AML-193 (cell line): Measurements from ENCODE around the gene CACNG4.
"Not testable (repeated sequence)": the region's sequence is repeated elsewhere in the genome, so short reads cannot be mapped to it uniquely, and the experiment has no call there.

Source experiments
- DNase-seq, 2 experiments: peaks; one replicate each; lab custom pipeline; 2025; lab: John Stamatoyannopoulos, UW

The CACNG4 gene

DNA sequence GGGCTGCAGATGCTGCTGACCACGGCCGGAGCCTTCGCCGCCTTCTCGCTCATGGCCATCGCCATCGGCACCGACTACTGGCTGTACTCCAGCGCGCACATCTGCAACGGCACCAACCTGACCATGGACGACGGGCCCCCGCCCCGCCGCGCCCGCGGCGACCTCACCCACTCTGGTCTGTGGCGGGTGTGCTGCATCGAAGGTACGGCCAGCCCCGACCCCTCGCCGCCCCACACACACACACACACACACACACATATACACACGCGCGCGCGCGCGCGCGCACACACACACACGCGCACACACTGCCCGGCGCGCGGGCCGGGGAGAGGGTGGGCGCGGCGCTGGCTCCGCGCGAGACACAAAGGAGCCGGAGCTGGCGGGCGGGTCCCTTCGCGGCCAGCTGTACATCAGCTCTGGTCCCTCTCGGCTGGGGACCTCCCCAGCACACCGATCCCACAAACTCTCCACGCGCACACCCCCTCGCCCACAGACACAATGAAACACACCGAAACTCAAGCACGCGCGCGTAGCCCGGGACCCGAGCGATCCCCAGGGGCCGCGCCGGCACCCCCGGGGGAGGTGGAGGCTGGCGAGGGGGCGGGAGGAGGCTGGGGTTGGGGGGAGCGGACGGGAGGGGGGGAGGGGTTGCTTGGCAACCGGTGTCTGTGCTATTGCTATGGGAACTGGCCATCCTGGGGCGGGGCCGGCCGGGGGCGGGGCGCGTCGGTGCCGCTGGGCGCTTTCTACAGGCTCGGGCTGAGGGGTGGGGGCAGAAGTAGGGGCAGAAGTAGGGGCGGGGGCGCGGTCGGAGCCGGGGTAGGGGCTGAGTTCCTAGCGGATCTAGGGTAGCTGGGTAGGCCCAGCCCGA is 658 bp downstream of the CACNG4 start:
- DNase-seq = no peak

- no peak for DNase-seq
These were observed 1.3 kb downstream of the CACNG4 start for GRCh38 chr17:66965801-66966262.

GRCh38 chr17:66966298-66966697 is 1.8 kb downstream of the CACNG4 start:
- DNase-seq = no peak

DNA sequence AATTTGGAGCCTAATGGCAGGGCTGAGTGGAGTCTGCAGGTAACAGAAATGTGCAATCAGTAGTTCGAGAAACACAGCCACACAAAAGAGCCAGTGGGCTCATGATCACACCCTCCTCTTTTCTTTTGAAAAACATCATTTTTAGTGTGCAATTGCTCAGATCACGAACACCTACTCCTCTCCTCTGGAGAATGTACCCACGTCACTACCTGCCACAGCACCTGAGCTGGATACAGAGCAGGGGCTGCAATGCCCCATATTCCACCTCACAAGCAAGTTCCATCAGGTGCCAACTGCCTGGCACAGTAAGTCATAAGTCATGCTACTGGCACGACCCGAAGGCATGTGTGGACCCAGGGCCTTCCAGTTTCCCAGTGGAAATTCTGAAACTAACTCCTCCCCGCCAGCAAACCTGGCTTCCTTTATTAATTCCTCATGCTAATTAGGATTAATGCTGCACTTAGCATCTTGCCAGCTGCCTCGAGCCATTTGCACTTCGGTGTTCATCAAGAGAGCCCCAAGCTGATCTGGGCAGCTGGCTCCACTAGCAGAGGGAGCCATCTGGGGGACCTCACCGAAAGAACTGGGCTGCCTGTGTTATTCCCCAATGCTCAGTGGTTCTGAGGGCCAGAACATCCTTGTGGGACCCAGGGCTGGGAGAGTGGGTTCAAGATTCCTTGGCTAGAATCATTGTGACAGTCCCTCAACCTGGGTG is 2.4 kb downstream of the CACNG4 start:
- DNase-seq = no peak

- no peak for DNase-seq
These were observed 3.5 kb downstream of the CACNG4 start for GRCh38 chr17:66967837-66968543.

- DNase-seq = no peak
These were observed 4.4 kb downstream of the CACNG4 start for GRCh38 chr17:66968916-66969315.

GRCh38 chr17:66970140-66970539 is 5.6 kb downstream of the CACNG4 start:
- no peak for DNase-seq

GRCh38 chr17:66970797-66971196 is 6.3 kb downstream of the CACNG4 start:
- no peak for DNase-seq

DNA sequence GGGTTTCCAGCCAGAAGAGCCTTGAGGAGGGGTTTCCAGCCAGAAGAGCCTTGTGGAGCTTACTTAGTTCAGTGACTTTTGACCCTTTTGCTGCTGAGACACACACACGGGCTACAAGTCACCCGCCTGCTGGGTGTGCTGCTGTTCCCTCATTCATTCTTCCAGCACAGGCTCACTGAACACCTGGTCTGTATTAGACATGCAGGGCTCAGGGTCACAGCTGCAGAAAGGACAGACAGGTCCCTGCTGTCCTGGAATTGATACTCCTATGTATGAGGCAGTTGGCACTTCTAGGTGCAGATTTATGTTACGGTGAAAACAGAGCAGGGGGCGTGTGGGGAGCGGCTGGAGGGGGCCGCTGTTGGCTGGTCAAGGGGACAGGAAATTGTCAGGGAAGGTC is 6.8 kb downstream of the CACNG4 start:
- DNase-seq = no peak

DNA sequence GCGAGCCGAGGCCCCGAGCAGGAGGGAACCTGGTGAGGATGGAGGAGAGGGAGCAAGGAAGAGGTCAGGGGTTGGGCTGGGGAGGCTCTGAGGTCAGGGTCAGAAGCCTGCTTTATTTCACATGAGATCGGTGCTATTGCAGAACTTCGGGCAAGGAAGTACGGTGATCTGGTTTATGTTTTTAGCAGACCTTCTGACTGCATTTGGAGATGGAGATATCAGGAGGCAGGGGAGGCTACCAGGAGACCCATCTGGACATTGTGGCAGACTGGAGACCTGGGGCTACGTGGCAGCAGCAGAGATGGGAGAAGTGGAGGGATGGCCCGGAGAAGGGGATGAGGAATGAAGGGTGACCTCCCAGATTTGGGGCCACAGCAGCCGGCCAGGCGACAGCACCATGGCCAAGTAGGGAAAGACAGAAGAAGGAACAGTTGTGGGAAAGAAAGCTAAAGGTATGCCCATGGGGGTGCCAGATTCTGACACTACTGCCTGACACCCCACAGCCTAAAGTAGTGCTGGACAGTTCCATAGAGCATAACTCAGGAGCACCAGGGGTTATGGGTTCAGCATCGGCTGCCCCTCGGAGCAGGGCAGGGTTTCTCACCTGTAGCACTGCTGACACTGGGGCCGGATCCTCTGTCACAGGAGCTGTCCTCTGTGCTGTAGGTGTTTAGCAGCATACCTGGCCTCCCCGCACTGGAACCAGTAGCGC is 7.4 kb downstream of the CACNG4 start:
- no peak for DNase-seq

GRCh38 chr17:66972442-66972830 is 7.9 kb downstream of the CACNG4 start:
- DNase-seq = not testable (repeated sequence)

- no peak for DNase-seq
These were observed 10.7 kb downstream of the CACNG4 start for GRCh38 chr17:66975188-66975587.

DNA sequence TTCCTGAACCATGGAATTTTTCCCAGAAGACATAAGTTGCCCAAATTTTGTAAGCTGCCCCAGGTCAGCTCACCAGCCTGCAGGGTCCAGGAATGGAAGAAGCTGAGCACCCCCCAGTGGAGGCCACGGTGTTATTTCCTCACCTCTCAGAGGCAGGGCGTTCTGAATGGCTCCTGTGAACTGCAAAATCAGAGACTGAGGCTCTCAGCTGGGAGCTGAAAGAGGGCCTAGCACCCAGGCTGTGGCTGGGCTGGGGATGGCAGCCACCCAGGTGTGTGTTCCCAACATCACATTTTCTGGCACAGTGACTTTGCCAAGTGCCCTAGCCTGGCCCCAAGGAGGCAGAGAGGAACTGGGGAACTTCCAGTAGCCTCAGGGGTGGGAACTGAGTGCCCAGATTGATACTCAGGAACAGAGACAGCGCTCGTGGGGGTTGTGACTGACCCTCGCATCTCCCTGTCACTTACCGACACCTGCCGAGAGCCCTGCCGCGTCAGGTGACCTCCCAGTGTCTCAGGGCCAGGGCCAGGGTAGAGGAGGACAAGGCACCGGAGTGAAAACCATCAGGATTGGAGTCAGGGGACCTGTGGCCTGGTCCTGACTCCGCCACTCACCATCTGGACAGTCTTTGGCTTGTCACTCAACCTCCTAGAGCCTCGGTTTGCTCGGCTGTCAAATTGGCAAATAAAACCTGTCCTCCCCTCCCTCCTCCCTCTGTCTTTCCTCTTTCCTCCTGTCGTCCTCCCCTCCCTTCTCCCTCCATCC is 11.3 kb downstream of the CACNG4 start:
- no peak for DNase-seq

DNA sequence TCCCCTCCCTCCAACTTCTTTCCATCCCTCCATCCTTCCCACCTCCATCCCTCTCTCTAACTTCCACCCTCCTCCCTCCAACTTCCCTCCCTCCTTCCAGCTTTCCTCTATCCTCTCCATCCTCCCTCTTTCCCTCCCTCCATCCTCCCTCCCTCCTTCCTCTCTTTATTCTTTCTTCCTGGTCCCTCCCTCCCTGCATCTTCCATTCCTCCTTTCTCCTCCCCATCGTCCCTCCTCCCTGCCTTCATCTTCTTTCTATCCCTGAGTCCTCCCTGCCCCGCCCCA is 11.8 kb downstream of the CACNG4 start:
- DNase-seq = no peak

DNA sequence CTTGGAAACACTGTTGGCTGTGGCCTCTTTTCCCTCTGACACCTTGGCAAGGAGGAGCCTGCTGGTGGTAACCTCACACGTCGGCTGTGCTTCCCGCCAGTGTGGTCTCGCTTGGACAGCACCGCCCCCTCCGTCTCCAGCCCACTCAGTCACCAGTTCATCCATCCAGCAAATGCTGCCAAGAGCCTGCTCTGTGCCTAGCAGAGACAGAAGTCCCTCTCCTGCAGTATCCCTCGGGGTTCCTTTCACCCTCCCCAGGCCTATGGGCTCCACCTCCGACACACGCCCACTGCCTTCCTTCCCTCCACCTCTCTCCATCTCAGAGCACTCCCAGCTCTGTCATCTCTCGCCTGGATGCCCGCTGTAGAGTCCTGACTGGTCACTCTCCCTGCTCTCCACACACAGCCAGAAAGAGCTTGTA is 12.3 kb downstream of the CACNG4 start:
- DNase-seq = no peak

DNA sequence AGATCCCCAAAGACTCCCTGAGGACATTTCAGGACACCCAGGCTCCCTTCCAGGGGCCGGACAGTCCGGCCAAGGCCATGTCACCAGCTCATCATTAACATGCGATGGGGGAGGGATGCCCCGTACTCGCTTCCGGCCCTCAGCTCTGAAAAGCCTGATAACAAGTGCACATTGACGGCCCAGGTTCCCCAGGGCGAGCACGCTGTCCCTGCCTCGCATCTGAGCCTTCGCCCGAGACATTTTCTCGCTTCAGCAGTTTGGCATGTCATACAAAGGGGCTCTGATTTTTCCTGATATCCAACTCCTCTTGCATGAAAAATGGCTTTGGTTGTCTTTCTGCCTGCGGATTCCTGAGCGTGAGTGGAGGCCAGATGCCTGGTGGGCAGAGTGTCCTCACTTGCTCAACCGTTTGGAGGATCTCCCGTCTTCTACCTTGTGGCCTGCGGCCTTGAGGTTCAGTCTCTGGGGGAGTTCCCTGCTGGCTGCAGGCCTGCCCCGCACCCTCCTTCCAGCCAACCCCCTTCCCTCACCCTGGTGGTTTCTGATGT is 14.1 kb downstream of the CACNG4 start:
- no peak for DNase-seq

GRCh38 chr17:66980896-66981295 is 16.4 kb downstream of the CACNG4 start:
- DNase-seq = no peak

DNA sequence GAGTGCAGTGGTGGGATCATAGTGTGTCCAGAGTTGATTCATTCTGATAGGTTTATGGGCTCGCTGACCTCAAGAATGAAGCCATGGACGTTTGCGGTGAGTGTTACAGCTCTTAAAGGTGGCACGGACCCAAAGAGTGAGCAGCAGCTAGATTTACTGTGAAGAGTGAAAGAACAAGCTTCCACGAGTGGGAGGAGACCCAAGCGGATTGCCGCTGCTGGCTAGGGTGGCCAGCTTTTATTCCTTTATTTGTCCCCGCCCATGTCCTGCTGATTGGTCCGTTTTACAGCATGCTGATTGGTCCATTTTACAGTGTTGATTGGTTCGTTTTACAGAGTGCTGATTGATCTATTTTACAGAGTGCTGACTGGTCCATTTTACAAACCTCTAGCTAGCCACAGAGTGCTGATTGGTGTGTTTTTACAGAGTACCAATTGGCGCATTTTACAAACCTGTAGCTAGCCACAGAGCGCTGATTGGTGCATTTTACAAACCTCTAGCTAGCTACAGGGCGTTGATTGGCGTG is 17.5 kb downstream of the CACNG4 start:
- DNase-seq = no peak

DNA sequence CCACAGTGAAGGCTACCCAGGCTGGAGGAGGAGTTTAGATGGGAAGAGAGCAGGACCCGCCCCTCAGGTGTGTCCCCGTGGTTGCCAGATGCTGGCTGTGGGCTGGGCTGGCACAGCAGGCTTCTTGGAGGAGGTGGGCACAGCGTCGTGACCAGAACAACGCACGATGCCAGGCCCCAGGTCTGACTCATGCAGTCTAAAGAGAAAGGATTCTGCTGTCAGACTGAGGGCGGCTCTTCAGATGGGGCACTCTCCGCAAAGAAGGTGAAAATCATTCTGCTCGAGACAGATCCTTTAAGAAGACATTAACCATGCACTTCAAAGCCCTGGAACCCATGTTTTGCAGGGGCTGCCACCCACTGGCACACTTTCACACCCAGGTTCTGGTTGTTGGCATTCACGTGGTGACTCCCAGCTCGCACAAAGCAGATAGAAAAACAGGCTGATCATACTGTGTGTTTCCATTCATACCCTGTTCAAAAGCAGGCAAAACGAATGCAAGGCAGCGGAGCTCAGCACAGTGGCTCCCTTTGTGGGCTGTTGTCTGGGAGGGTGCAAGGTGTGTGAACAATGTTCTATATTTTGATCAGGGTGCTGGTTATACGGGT is 19.0 kb downstream of the CACNG4 start:
- DNase-seq = no peak

DNA sequence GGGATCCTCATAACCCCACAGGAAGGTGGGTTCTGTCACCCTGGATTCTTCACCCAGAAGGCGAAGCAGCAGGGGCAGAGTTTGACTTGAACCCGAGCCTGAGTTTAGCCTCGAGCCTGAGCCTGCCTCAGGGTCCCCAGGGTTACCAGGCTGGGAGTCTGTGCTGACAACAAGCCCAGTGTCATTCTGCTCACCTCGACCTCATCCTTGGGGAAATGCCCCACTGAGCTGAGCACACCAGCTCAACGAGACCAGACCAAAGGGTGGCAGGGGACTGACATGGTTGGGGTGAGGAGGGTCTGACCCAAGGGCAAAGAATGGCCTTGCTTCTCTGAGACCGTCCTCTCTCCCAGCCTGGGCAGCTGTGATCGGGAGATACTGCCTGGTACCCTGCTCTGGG is 20.2 kb downstream of the CACNG4 start:
- DNase-seq = no peak
